GM12878 (cell line): ENCODE data around the gene SUMF1. TPM values are rescaled to one million over a fixed set of nuclear protein-coding genes. Genes with fewer than 3 reads are reported as not detected.

ENCODE experiments used
- ATAC-seq: fragments of 200-7000 bp; cut with Tn5 transposase; 3 replicates; pipeline ENCODE4 v1.9.1; 2020; ENCODE audit warnings: mild to moderate bottlenecking, moderate library complexity
- BruUV-seq: library from RNA; stranded (reverse); fragments of 400-500 nt; replicated peaks from 2 replicates; lab custom pipeline; 2021; lab: Mats Ljungman, UMichigan
- CTCF ChIA-PET: fragments of 300-600 bp; sonication (Branson Sonifier 250); formaldehyde crosslinking; extraction: SDS; loops from one replicate; lab custom pipeline; 2021; ENCODE audit warnings: inconsistent platforms; lab: Yijun Ruan, JAX
- POLR2A ChIA-PET: fragments of 350-600 bp; formaldehyde crosslinking; extraction: SDS; loops from one replicate; lab custom pipeline; 2021; ENCODE audit warnings: inconsistent platforms; lab: Charles Lee
- RAD21 ChIA-PET: fragments of 300-600 bp; sonication (Branson Sonifier 250); formaldehyde crosslinking; loops from one replicate; lab custom pipeline; 2023; ENCODE audit warnings: antibody characterized with exemption; ENCODE audit not compliant: unreplicated experiment; lab: Charles Lee
- SMC1A ChIA-PET: fragments of 300-600 bp; sonication (Branson Sonifier 250); formaldehyde crosslinking; loops from one replicate; lab custom pipeline; 2023; ENCODE audit not compliant: unreplicated experiment, uncharacterized antibody; lab: Charles Lee
- DNase-seq: peaks from one replicate; pipeline ENCODE4 v3.0.0-alpha.2; 2011; ENCODE audit warnings: low read depth, low spot score
- FAIRE-seq: peaks from 3 replicates; lab custom pipeline; 2011; peaks lifted over from hg19 to GRCh38; lab: Jason Lieb, UNC
- H2AFZ ChIP-seq: 2 replicates; pipeline ENCODE4 v1.6.0; 2011; ENCODE audit warnings: low read depth, low read length, control low read depth; ENCODE audit not compliant: control insufficient read depth
- H3K27ac ChIP-seq: 2 replicates; pipeline ENCODE4 v1.5.1; 2011; ENCODE audit warnings: control low read depth; ENCODE audit not compliant: control insufficient read depth, insufficient read depth
- H3K27me3 ChIP-seq, 2 experiments: replicated peaks in 1 of 2; 2 replicates each; pipeline versions ENCODE4 v1.6.0 to v1.6.1; 2011; ENCODE audit warnings: low read length in 1 of 2; ENCODE audit not compliant: control insufficient read depth in 2 of 2, insufficient read depth in 2 of 2
- H3K36me3 ChIP-seq, 2 experiments: 2 replicates each; pipeline ENCODE4 v1.5.1; 2011; ENCODE audit warnings: low read length in 1 of 2; ENCODE audit not compliant: control insufficient read depth in 2 of 2, insufficient read depth in 2 of 2
- H3K4me1 ChIP-seq: 2 replicates; pipeline ENCODE4 v1.6.1; 2011; ENCODE audit warnings: mild to moderate bottlenecking, low read length, moderate library complexity, mixed read lengths; ENCODE audit not compliant: control insufficient read depth, insufficient read depth
- H3K4me2 ChIP-seq: 2 replicates; pipeline ENCODE4 v1.6.0; 2011; ENCODE audit warnings: control low read depth; ENCODE audit not compliant: control insufficient read depth, insufficient read depth
- H3K4me3 ChIP-seq: fragments of 200-600 bp; sonication (generic); 2 replicates; pipeline ENCODE4 v1.5.1; 2016
- H3K79me2 ChIP-seq: 2 replicates; pipeline ENCODE4 v1.6.0; 2011; ENCODE audit warnings: low read length; ENCODE audit not compliant: control insufficient read depth, insufficient read depth
- H3K9ac ChIP-seq: 2 replicates; pipeline ENCODE4 v1.8.0; 2011; ENCODE audit warnings: low read length, control low read depth, mixed read lengths; ENCODE audit not compliant: control insufficient read depth, insufficient read depth
- H3K9me3 ChIP-seq: replicated peaks from 3 replicates; pipeline ENCODE4 v1.5.1; 2011; ENCODE audit warnings: mild to moderate bottlenecking, low read length; ENCODE audit not compliant: control insufficient read depth, insufficient read depth
- H4K20me1 ChIP-seq: 2 replicates; pipeline ENCODE4 v1.6.0; 2011; ENCODE audit not compliant: control insufficient read depth, insufficient read depth
- BHLHE40 ChIP-seq, 2 experiments: fragments of 450-650 bp in 1 of 2; IDR thresholded peaks; 2 replicates each; pipeline ENCODE4 v1.6.1; 2011 to 2017; ENCODE audit warnings: low read depth in 2 of 2, borderline replicate concordance in 1 of 2, improper control_type of control experiment in 1 of 2, low read length in 1 of 2, mild to moderate bottlenecking in 1 of 2
- CHD2 ChIP-seq: IDR thresholded peaks from 2 replicates; pipeline ENCODE4 v1.6.1; 2011; ENCODE audit warnings: low read depth, low read length, improper control_type of control experiment, borderline replicate concordance
- DPF2 ChIP-seq: fragments of 450-650 bp; IDR thresholded peaks from 2 replicates; pipeline ENCODE4 v1.6.1; 2017; ENCODE audit warnings: mild to moderate bottlenecking
- EED ChIP-seq: sonication (generic); IDR thresholded peaks from 2 replicates; pipeline ENCODE4 v1.6.1; 2016; ENCODE audit warnings: antibody characterized with exemption, low read depth
- GATAD2B ChIP-seq: fragments of 450-650 bp; conservative IDR thresholded peaks from 2 replicates; pipeline ENCODE4 v1.6.1; 2017; ENCODE audit warnings: low read depth, mild to moderate bottlenecking, moderate library complexity
- KLF5 ChIP-seq: fragments of 450-650 bp; IDR thresholded peaks from 2 replicates; pipeline ENCODE4 v1.6.1; 2014; ENCODE audit warnings: mild to moderate bottlenecking; ENCODE audit not compliant: partially characterized antibody
- MXI1 ChIP-seq: fragments of 150-350 bp; IDR thresholded peaks from 2 replicates; pipeline ENCODE4 v1.6.1; 2011; ENCODE audit warnings: low read depth, mild to moderate bottlenecking, inconsistent platforms, low read length, improper control_type of control experiment
- POLR2A ChIP-seq: IDR thresholded peaks from 2 replicates; pipeline ENCODE4 v1.6.1; 2011; ENCODE audit warnings: low read depth, mild to moderate bottlenecking, low read length
- RELA ChIP-seq: fragments of 450-650 bp; IDR thresholded peaks from 2 replicates; pipeline ENCODE4 v1.8.0; 2014; ENCODE audit warnings: borderline replicate concordance; ENCODE audit not compliant: partially characterized antibody
- SMAD5 ChIP-seq: IDR thresholded peaks from 2 replicates; pipeline ENCODE4 v1.6.1; 2016; ENCODE audit warnings: antibody characterized with exemption, low read depth
- ZNF384 ChIP-seq: IDR thresholded peaks from 2 replicates; pipeline ENCODE4 v1.6.1; 2012; ENCODE audit warnings: low read depth, mild to moderate bottlenecking, low read length, improper control_type of control experiment, borderline replicate concordance
- WGBS: methylation state at CpG from one replicate; pipeline ENCODE4 v1.1.6; 2016; ENCODE audit warnings: low lambda C conversion rate; ENCODE audit not compliant: insufficient replicate concordance, insufficient coverage; ENCODE audit errors: missing lambda C conversion rate; 5-methylcytosine and 5-hydroxymethylcytosine counted together
- in situ Hi-C: fragments of 300-500 bp; cut with MboI; formaldehyde crosslinking; loops from 9 replicates; pipeline ENCODE4 v1.14.3; 2018; ENCODE audit warnings: mixed read lengths
- intact Hi-C: fragments of 100-400 bp; cut with micrococcal nuclease; formaldehyde crosslinking; loops from one replicate; pipeline ENCODE4 v1.14.2; 2022; ENCODE audit not compliant: unreplicated experiment
- polyA plus RNA-seq, 11 experiments: library from polyadenylated mRNA; depleted of rRNA in 4 of 11; unstranded in 6 of 11; stranded (reverse) in 5 of 11; fragments of >200 nt; fragmentation: Nextera tagmentation in 4 of 11; fragmentation: Illumina TruSeq in 1 of 11; extraction: Ambion mirVana in 4 of 11; extraction: Trizol in 1 of 11; gene quantifications; 1 replicate in 1 of 11; 2 replicates in 10 of 11; pipeline versions ENCODE4 v1.2.1 to v1.2.3, GENCODE V29; 2011 to 2016; ENCODE audit warnings: inconsistent platforms in 2 of 11, missing spikeins in 2 of 11, low read depth in 1 of 11
- total RNA-seq, 4 experiments: library from RNA; depleted of rRNA in 3 of 4; stranded (reverse); fragments of >200 nt in 3 of 4; fragmentation: Illumina TruSeq in 1 of 4; extraction: Trizol in 1 of 4; gene quantifications; 2 replicates each; pipeline versions ENCODE4 v1.2.1 to v1.2.3, GENCODE V29; 2013 to 2021
- TF ChIP-seq, protein P1 (sequence below): fragments of 450-650 bp; IDR thresholded peaks from 2 replicates; pipeline ENCODE4 v1.6.1; 2018; ENCODE audit warnings: mild to moderate bottlenecking, low read depth, moderate library complexity; ENCODE audit not compliant: partially characterized antibody
- TF ChIP-seq, protein P2 (sequence below): fragments of 450-650 bp; IDR thresholded peaks from 2 replicates; pipeline ENCODE4 v1.6.1; 2016; ENCODE audit warnings: mild to moderate bottlenecking, moderate library complexity, borderline replicate concordance
- TF ChIP-seq, protein P3 (sequence below): fragments of 450-650 bp; conservative IDR thresholded peaks from 2 replicates; pipeline ENCODE4 v1.6.1; 2017; ENCODE audit warnings: mild to moderate bottlenecking, moderate library complexity

SUMF1 gene
- total and polyA plus RNA-seq, 10 of the 15 experiments (the other 5 are each of a cell fraction or from before 2014, with no cell fraction given) = 3.2 to 14.3 (median 8.5) TPM

DNA sequence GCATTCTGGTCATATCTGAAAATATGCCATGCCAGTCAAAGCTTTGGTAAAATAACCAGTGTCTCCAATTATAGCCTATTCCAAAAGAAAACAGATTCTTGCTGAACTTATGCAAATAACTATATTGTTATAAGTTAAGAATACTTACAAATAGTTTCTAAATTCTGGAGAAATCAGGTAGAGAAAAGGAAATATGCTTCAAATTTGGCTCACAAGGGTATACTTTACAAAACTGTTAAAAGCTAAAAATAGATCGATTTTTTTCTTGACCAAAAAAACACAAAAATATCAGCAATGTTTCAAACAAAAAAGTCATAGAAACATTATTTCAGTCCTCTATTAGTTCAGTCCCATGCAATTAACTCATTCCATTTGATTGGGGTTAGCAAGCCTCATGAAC is 140.2 kb downstream of the SUMF1 start:
- WGBS = 85% methylated on average over 1 of the region's 1 CpG
- H2AFZ ChIP-seq = no peak overlapping the region
- no peak overlapping the region for H3K4me3 ChIP-seq
- H3K27me3 ChIP-seq = no peaks in the 10 kb centered on the region
- no peaks in the 10 kb centered on the region for H3K36me3 ChIP-seq
- SMC1A ChIA-PET = interaction anchor here (0.8 to 1.2 kb wide), 2 partner anchors 20 to 23 kb away, joined by 3 read pairs; no protein-coding TSS in a partner anchor
- BruUV-seq = no TSS peak
- intact Hi-C loops = no loop called here
- peaks cover 2% of the 10 kb centered on the region; the same call in 2 of the 3 replicates for H3K9me3 ChIP-seq
- TF ChIP-seq RELA (no peak), CHD2 (no peak), ZNF384 (no peak), MXI1 (no peak), DPF2 (no peak), SMAD5 (no peak), KLF5 (no peak), GATAD2B (no peak), BHLHE40 (IDR thresholded peaks at IDR 0.05; ENCODE audit: borderline replicate concordance in 1 of 2, low read depth in 2 of 2, low read length in 1 of 2) (no peak), EED (no peak), POLR2A (no peak)
- TF ChIP-seq, protein P1, sequence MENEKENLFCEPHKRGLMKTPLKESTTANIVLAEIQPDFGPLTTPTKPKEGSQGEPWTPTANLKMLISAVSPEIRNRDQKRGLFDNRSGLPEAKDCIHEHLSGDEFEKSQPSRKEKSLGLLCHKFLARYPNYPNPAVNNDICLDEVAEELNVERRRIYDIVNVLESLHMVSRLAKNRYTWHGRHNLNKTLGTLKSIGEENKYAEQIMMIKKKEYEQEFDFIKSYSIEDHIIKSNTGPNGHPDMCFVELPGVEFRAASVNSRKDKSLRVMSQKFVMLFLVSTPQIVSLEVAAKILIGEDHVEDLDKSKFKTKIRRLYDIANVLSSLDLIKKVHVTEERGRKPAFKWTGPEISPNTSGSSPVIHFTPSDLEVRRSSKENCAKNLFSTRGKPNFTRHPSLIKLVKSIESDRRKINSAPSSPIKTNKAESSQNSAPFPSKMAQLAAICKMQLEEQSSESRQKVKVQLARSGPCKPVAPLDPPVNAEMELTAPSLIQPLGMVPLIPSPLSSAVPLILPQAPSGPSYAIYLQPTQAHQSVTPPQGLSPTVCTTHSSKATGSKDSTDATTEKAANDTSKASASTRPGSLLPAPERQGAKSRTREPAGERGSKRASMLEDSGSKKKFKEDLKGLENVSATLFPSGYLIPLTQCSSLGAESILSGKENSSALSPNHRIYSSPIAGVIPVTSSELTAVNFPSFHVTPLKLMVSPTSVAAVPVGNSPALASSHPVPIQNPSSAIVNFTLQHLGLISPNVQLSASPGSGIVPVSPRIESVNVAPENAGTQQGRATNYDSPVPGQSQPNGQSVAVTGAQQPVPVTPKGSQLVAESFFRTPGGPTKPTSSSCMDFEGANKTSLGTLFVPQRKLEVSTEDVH = no peak
- TF ChIP-seq, protein P2, sequence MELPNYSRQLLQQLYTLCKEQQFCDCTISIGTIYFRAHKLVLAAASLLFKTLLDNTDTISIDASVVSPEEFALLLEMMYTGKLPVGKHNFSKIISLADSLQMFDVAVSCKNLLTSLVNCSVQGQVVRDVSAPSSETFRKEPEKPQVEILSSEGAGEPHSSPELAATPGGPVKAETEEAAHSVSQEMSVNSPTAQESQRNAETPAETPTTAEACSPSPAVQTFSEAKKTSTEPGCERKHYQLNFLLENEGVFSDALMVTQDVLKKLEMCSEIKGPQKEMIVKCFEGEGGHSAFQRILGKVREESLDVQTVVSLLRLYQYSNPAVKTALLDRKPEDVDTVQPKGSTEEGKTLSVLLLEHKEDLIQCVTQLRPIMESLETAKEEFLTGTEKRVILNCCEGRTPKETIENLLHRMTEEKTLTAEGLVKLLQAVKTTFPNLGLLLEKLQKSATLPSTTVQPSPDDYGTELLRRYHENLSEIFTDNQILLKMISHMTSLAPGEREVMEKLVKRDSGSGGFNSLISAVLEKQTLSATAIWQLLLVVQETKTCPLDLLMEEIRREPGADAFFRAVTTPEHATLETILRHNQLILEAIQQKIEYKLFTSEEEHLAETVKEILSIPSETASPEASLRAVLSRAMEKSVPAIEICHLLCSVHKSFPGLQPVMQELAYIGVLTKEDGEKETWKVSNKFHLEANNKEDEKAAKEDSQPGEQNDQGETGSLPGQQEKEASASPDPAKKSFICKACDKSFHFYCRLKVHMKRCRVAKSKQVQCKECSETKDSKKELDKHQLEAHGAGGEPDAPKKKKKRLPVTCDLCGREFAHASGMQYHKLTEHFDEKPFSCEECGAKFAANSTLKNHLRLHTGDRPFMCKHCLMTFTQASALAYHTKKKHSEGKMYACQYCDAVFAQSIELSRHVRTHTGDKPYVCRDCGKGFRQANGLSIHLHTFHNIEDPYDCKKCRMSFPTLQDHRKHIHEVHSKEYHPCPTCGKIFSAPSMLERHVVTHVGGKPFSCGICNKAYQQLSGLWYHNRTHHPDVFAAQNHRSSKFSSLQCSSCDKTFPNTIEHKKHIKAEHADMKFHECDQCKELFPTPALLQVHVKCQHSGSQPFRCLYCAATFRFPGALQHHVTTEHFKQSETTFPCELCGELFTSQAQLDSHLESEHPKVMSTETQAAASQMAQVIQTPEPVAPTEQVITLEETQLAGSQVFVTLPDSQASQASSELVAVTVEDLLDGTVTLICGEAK = no peak
- TF ChIP-seq, protein P3, sequence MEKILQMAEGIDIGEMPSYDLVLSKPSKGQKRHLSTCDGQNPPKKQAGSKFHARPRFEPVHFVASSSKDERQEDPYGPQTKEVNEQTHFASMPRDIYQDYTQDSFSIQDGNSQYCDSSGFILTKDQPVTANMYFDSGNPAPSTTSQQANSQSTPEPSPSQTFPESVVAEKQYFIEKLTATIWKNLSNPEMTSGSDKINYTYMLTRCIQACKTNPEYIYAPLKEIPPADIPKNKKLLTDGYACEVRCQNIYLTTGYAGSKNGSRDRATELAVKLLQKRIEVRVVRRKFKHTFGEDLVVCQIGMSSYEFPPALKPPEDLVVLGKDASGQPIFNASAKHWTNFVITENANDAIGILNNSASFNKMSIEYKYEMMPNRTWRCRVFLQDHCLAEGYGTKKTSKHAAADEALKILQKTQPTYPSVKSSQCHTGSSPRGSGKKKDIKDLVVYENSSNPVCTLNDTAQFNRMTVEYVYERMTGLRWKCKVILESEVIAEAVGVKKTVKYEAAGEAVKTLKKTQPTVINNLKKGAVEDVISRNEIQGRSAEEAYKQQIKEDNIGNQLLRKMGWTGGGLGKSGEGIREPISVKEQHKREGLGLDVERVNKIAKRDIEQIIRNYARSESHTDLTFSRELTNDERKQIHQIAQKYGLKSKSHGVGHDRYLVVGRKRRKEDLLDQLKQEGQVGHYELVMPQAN = no peak
- no peak overlapping the region for H3K4me2 ChIP-seq
- CTCF ChIA-PET = interaction anchor here (1.1 kb wide), 1 partner anchor 20 kb away, joined by 3 read pairs; no protein-coding TSS in a partner anchor
- DNase-seq (no peak), FAIRE-seq (no peak), ATAC-seq (no peak)
- POLR2A ChIA-PET = no interaction called here
- H3K9ac ChIP-seq = no peak overlapping the region
- H4K20me1 ChIP-seq = no peaks in the 10 kb centered on the region
- no peaks in the 10 kb centered on the region for H3K4me1 ChIP-seq
- H3K27ac ChIP-seq = no peak overlapping the region
- in situ Hi-C loops = no loop called here
- H3K79me2 ChIP-seq = no peaks in the 10 kb centered on the region
- RAD21 ChIA-PET = interaction anchor here (1.0 kb wide), 2 partner anchors 24 to 305 kb away, joined by 3 read pairs; no protein-coding TSS in a partner anchor
